NB4 (cell line): ENCODE measurements around the gene NCAPH2.

Experiments
- MAX ChIP-seq: IDR thresholded peaks from 2 replicates; pipeline ENCODE4 v1.6.1; 2011; ENCODE audit warnings: low read depth, low read length
- MYC ChIP-seq: IDR thresholded peaks from 2 replicates; pipeline ENCODE4 v1.6.1; 2011; ENCODE audit warnings: low read depth, low read length
- POLR2A ChIP-seq: IDR thresholded peaks from 2 replicates; pipeline ENCODE4 v1.6.1; 2011; ENCODE audit warnings: mild to moderate bottlenecking; ENCODE audit not compliant: insufficient read length; ENCODE audit errors: extremely low read depth
- TF ChIP-seq, protein P1 (sequence below): IDR thresholded peaks from one replicate; pipeline ENCODE4 v1.5.1; 2012; ENCODE audit warnings: low read depth, low read length

- TF ChIP-seq, protein P1, sequence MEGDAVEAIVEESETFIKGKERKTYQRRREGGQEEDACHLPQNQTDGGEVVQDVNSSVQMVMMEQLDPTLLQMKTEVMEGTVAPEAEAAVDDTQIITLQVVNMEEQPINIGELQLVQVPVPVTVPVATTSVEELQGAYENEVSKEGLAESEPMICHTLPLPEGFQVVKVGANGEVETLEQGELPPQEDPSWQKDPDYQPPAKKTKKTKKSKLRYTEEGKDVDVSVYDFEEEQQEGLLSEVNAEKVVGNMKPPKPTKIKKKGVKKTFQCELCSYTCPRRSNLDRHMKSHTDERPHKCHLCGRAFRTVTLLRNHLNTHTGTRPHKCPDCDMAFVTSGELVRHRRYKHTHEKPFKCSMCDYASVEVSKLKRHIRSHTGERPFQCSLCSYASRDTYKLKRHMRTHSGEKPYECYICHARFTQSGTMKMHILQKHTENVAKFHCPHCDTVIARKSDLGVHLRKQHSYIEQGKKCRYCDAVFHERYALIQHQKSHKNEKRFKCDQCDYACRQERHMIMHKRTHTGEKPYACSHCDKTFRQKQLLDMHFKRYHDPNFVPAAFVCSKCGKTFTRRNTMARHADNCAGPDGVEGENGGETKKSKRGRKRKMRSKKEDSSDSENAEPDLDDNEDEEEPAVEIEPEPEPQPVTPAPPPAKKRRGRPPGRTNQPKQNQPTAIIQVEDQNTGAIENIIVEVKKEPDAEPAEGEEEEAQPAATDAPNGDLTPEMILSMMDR, result no peak
- peak; percentile 70 for TF ChIP-seq POLR2A
- TF ChIP-seq MAX, result peak; percentile 47; the same call in 1 of the 2 replicates
- TF ChIP-seq MYC, result no peak
These were observed at the start of gene NCAPH2 for GRCh38 chr22:50507991-50508884.
